HG03025 (cell line): ENCODE data around the gene IL6.
"Not testable (repeated sequence)": the region's sequence is repeated elsewhere in the genome, so short reads cannot be mapped to it uniquely, and the experiment has no call there.

ENCODE experiments used
- ATAC-seq: cut with Tn5 transposase; IDR thresholded peaks from one replicate; pipeline ENCODE4 v1.9.1; 2021; ENCODE audit warnings: mild to moderate bottlenecking, moderate library complexity; ENCODE audit not compliant: unreplicated experiment, low FRiP score

Gene IL6

GRCh38 chr7:22726907-22727713, at the start of gene IL6:
IL6 (plus strand) TSS chr7:22727200; CDS start chr7:22727263, 63 bp downstream.
- no peak for ATAC-seq

GRCh38 chr7:22677263-22677662, 49.7 kb upstream of the IL6 start:
- not testable (repeated sequence) for ATAC-seq

- no peak for ATAC-seq
Observed at GRCh38 chr7:22677680-22678079, 49.3 kb upstream of the IL6 start.

- no peak for ATAC-seq
Observed at GRCh38 chr7:22680482-22680911, 46.5 kb upstream of the IL6 start.

GRCh38 chr7:22681312-22681711, 45.7 kb upstream of the IL6 start:
- ATAC-seq = no peak

- ATAC-seq = no peak
Observed at GRCh38 chr7:22681852-22682657, 44.9 kb upstream of the IL6 start.

GRCh38 chr7:22683379-22683778, 43.6 kb upstream of the IL6 start:
- no peak for ATAC-seq

- no peak for ATAC-seq
Observed at GRCh38 chr7:22686620-22687019, 40.4 kb upstream of the IL6 start.

- ATAC-seq = no peak
Observed at GRCh38 chr7:22688084-22688483, 38.9 kb upstream of the IL6 start.

- ATAC-seq = not testable (repeated sequence)
Observed at GRCh38 chr7:22688934-22689333, 38.1 kb upstream of the IL6 start.

GRCh38 chr7:22694597-22695207, 32.3 kb upstream of the IL6 start:
- no peak for ATAC-seq

- no peak for ATAC-seq
Observed at GRCh38 chr7:22695476-22696132, 31.4 kb upstream of the IL6 start.

GRCh38 chr7:22696541-22697228, 30.3 kb upstream of the IL6 start:
- ATAC-seq = no peak

- ATAC-seq = no peak
Observed at GRCh38 chr7:22697322-22697859, 29.6 kb upstream of the IL6 start.

GRCh38 chr7:22697876-22698606, 29.0 kb upstream of the IL6 start:
- ATAC-seq = peak; percentile 66

GRCh38 chr7:22698767-22699166, 28.2 kb upstream of the IL6 start:
- ATAC-seq = no peak

GRCh38 chr7:22700559-22701002, 26.4 kb upstream of the IL6 start:
- no peak for ATAC-seq

GRCh38 chr7:22702516-22702915, 24.5 kb upstream of the IL6 start:
- no peak for ATAC-seq
